Neural cell (in vitro differentiated cells): ENCODE measurements around the gene COL19A1. TPM values are rescaled to one million over a fixed set of nuclear protein-coding genes. Genes with fewer than 3 reads are reported as not detected.

ENCODE experiments used
- H2AFZ ChIP-seq: fragments of 200-600, 300-800 bp; sonication (generic), shearing (Covaris generic); 2 replicates; pipeline ENCODE4 v1.6.0; 2014; ENCODE audit warnings: low read depth, mild to moderate bottlenecking, antibody characterized with exemption, low read length, moderate library complexity
- H3F3A ChIP-seq: fragments of 200-600 bp; shearing (Covaris generic); 2 replicates; pipeline ENCODE4 v1.6.1; 2016; ENCODE audit warnings: mild to moderate bottlenecking, moderate library complexity, mixed read lengths, antibody characterized with exemption, low read length; ENCODE audit not compliant: insufficient read depth, poor library complexity, severe bottlenecking
- H3K27ac ChIP-seq: fragments of 200-600, 300-800 bp; sonication (generic), shearing (Covaris generic); 2 replicates; pipeline ENCODE4 v1.5.1; 2014; ENCODE audit warnings: mild to moderate bottlenecking, low read length, moderate library complexity
- H3K27me3 ChIP-seq: fragments of 300-800, 200-600 bp; sonication (generic), shearing (Covaris generic); 2 replicates; pipeline ENCODE4 v1.6.0; 2014; ENCODE audit warnings: mild to moderate bottlenecking, low read depth, low read length, moderate library complexity; ENCODE audit not compliant: insufficient read depth
- H3K36me3 ChIP-seq: fragments of 300-800, 200-600 bp; sonication (generic), shearing (Covaris generic); 2 replicates; pipeline ENCODE4 v1.5.1; 2014; ENCODE audit warnings: mild to moderate bottlenecking, antibody characterized with exemption, low read length, moderate library complexity; ENCODE audit not compliant: insufficient read depth
- H3K4me2 ChIP-seq: fragments of 300-800, 200-600 bp; sonication (generic), shearing (Covaris generic); 2 replicates; pipeline ENCODE4 v1.6.0; 2014; ENCODE audit warnings: mild to moderate bottlenecking, low read length
- H3K4me3 ChIP-seq: fragments of 300-800, 200-600 bp; sonication (generic), shearing (Covaris generic); 2 replicates; pipeline ENCODE4 v1.5.1; 2014; ENCODE audit warnings: mild to moderate bottlenecking, low read length, moderate library complexity
- H3K79me2 ChIP-seq: fragments of 200-600 bp; shearing (Covaris generic); replicated peaks from 2 replicates; pipeline ENCODE4 v1.6.0; 2014; ENCODE audit warnings: mild to moderate bottlenecking, low read length, moderate library complexity; ENCODE audit not compliant: insufficient read depth
- H3K9ac ChIP-seq: fragments of 300-800, 200-600 bp; sonication (generic), shearing (Covaris generic); 2 replicates; pipeline ENCODE4 v1.6.1; 2016; ENCODE audit warnings: mild to moderate bottlenecking, low read length, mixed read lengths
- H3K9me2 ChIP-seq: fragments of 200-600 bp; shearing (Covaris generic); 2 replicates; pipeline ENCODE4 v1.6.1; 2016; ENCODE audit warnings: mild to moderate bottlenecking, low read length, mixed read lengths; ENCODE audit not compliant: insufficient read depth
- H3K9me3 ChIP-seq: fragments of 200-600, 300-800 bp; sonication (generic), shearing (Covaris generic); 2 replicates; pipeline ENCODE4 v1.6.1; 2016; ENCODE audit warnings: mild to moderate bottlenecking, mixed run types, low read length, moderate library complexity, mixed read lengths
- H4K20me1 ChIP-seq: fragments of 200-600 bp; shearing (Covaris generic); 2 replicates; pipeline ENCODE4 v1.6.1; 2016; ENCODE audit warnings: mild to moderate bottlenecking, mixed run types; ENCODE audit not compliant: insufficient read depth
- CTCF ChIP-seq: fragments of 450-650 bp; IDR thresholded peaks from 2 replicates; pipeline ENCODE4 v1.5.1; 2014; ENCODE audit warnings: antibody characterized with exemption, mild to moderate bottlenecking, moderate library complexity; ENCODE audit not compliant: poor library complexity, severe bottlenecking
- EP300 ChIP-seq: fragments of 450-650 bp; conservative IDR thresholded peaks from 2 replicates; pipeline ENCODE4 v1.6.1; 2014; ENCODE audit warnings: antibody characterized with exemption, mild to moderate bottlenecking, moderate library complexity; ENCODE audit not compliant: poor library complexity, severe bottlenecking
- EZH2 ChIP-seq: fragments of 200-600, 300-800 bp; shearing (Covaris generic), sonication (generic); IDR thresholded peaks from 2 replicates; pipeline ENCODE4 v1.6.1; 2014; ENCODE audit warnings: antibody characterized with exemption, low read length, borderline replicate concordance, mild to moderate bottlenecking; ENCODE audit not compliant: insufficient read depth, poor library complexity, severe bottlenecking
- MXI1 ChIP-seq: fragments of 450-650 bp; conservative IDR thresholded peaks from 2 replicates; pipeline ENCODE4 v1.6.1; 2014; ENCODE audit warnings: antibody characterized with exemption, mild to moderate bottlenecking; ENCODE audit not compliant: poor library complexity, severe bottlenecking
- POLR2AphosphoS5 ChIP-seq: IDR thresholded peaks from 2 replicates; pipeline ENCODE4 v1.6.1; 2012
- RAD21 ChIP-seq: fragments of 450-650 bp; conservative IDR thresholded peaks from 2 replicates; pipeline ENCODE4 v1.6.1; 2014; ENCODE audit warnings: antibody characterized with exemption, mild to moderate bottlenecking, moderate library complexity
- REST ChIP-seq: IDR thresholded peaks from 2 replicates; pipeline ENCODE4 v1.6.1; 2012; ENCODE audit warnings: borderline replicate concordance
- SMC3 ChIP-seq: fragments of 450-650 bp; conservative IDR thresholded peaks from 2 replicates; pipeline ENCODE4 v1.6.1; 2014; ENCODE audit warnings: antibody characterized with exemption, mild to moderate bottlenecking, moderate library complexity; ENCODE audit not compliant: poor library complexity
- TAF1 ChIP-seq: IDR thresholded peaks from 2 replicates; pipeline ENCODE4 v1.6.1; 2012; ENCODE audit warnings: low read depth
- polyA plus RNA-seq: library from polyadenylated mRNA; depleted of rRNA; stranded (reverse); fragments of >200 nt; gene quantifications from 2 replicates; pipeline ENCODE4 v1.2.3, GENCODE V29; 2014

COL19A1 gene
- polyA plus RNA-seq, 1 donor from 2014 or later = 0.24 TPM

GRCh38 chr6:69875715-69876114, 9.4 kb downstream of the COL19A1 start:
- no peak overlapping the region for H3K27ac ChIP-seq
- no peak overlapping the region for H3K4me3 ChIP-seq
- TF ChIP-seq CTCF = no peak
- no peaks in the 10 kb centered on the region for H3K9me3 ChIP-seq
- no peaks in the 10 kb centered on the region for H3F3A ChIP-seq
- no peaks in the 10 kb centered on the region for H3K27me3 ChIP-seq
- no peak overlapping the region for H2AFZ ChIP-seq
- H4K20me1 ChIP-seq = no peaks in the 10 kb centered on the region
- H3K9ac ChIP-seq = no peak overlapping the region
- no peak overlapping the region for H3K4me2 ChIP-seq
- H3K79me2 ChIP-seq = no peaks in the 10 kb centered on the region
- no peaks in the 10 kb centered on the region for H3K36me3 ChIP-seq
- no peaks in the 10 kb centered on the region for H3K9me2 ChIP-seq

GRCh38 chr6:69878795-69879194, 12.4 kb downstream of the COL19A1 start:
- no peak overlapping the region for H3K4me3 ChIP-seq
- H3K4me2 ChIP-seq = no peak overlapping the region
- H3K9me3 ChIP-seq = no peaks in the 10 kb centered on the region
- no peak overlapping the region for H3K27ac ChIP-seq
- no peak overlapping the region for H2AFZ ChIP-seq
- no peaks in the 10 kb centered on the region for H4K20me1 ChIP-seq
- no peaks in the 10 kb centered on the region for H3K36me3 ChIP-seq
- no peaks in the 10 kb centered on the region for H3F3A ChIP-seq
- no peaks in the 10 kb centered on the region for H3K27me3 ChIP-seq
- no peaks in the 10 kb centered on the region for H3K79me2 ChIP-seq
- H3K9me2 ChIP-seq = no peaks in the 10 kb centered on the region
- H3K9ac ChIP-seq = no peak overlapping the region
- TF ChIP-seq EZH2 (no peak), SMC3 (no peak)

- Histone ChIP-seq H3K9me2 (no peaks in the 10 kb centered on the region), H3F3A (no peaks in the 10 kb centered on the region), H3K27ac (no peak overlapping the region), H3K79me2 (no peaks in the 10 kb centered on the region), H3K4me2 (no peak overlapping the region), H3K36me3 (no peaks in the 10 kb centered on the region), H2AFZ (no peak overlapping the region), H3K9me3 (no peaks in the 10 kb centered on the region), H3K9ac (no peak overlapping the region), H3K27me3 (no peaks in the 10 kb centered on the region), H4K20me1 (no peaks in the 10 kb centered on the region), H3K4me3 (no peak overlapping the region)
- TF ChIP-seq SMC3 = no peak
- no peak for TF ChIP-seq CTCF
- TF ChIP-seq EP300 = no peak
- no peak for TF ChIP-seq MXI1
- TF ChIP-seq TAF1 = no peak
- TF ChIP-seq REST = no peak
- no peak for TF ChIP-seq RAD21
- no peak for TF ChIP-seq EZH2
- no peak for TF ChIP-seq POLR2AphosphoS5
Measured at GRCh38 chr6:69880601-69881000, 14.2 kb downstream of the COL19A1 start.
